Measurements from ENCODE around the gene MCF2L2.

The MCF2L2 gene

DNA sequence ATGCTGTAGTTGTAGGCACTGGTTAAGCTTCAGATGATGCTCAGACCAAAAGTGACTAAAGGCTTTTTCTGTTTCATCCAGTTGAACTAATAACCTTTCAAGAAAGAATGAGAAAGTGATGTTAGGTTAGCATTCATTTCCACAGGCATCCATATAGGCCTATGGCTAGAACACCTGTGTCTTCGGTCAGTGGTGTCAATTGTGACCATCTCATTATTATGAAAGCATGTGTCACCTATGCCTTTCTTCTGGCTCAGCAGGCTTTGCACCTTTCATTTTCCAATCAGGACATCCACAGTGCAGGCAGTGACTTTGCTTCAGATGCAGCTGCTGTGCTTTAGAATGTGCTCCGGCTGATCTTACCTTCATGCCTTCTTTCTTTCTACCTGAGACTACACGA is 117.5 kb downstream of the MCF2L2 start:
- TF ChIP-seq, protein P1, sequence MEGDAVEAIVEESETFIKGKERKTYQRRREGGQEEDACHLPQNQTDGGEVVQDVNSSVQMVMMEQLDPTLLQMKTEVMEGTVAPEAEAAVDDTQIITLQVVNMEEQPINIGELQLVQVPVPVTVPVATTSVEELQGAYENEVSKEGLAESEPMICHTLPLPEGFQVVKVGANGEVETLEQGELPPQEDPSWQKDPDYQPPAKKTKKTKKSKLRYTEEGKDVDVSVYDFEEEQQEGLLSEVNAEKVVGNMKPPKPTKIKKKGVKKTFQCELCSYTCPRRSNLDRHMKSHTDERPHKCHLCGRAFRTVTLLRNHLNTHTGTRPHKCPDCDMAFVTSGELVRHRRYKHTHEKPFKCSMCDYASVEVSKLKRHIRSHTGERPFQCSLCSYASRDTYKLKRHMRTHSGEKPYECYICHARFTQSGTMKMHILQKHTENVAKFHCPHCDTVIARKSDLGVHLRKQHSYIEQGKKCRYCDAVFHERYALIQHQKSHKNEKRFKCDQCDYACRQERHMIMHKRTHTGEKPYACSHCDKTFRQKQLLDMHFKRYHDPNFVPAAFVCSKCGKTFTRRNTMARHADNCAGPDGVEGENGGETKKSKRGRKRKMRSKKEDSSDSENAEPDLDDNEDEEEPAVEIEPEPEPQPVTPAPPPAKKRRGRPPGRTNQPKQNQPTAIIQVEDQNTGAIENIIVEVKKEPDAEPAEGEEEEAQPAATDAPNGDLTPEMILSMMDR (IDR thresholded peaks at IDR 0.05; ENCODE audit: low read depth, low read length, missing control alignments), result no peak
- DNase-seq (ENCODE audit: low read depth), result no peak
- no peak overlapping the region for H3K4me3 ChIP-seq (ENCODE audit: low read depth, low read length)

DNA sequence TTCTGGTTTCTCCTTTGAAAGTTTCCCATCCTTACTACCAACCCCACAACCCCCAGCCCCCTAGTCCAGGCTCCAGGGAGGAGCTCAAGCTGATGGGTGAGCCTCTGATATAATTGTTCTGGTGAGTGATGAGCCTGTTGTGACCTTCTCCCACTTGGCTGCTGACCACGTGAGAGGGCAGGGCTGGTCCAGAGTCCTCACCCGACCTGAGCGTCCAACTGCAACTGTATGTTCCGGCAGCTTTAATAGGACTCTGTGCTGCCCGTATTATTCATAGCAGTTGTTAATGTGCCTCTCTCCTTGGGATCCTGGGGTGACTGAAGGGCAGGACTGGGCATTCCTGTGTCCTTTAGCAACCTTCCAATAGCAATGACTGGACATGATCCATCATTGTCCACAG is 119.1 kb downstream of the MCF2L2 start:
- no peak for DNase-seq (ENCODE audit: low read depth)
- TF ChIP-seq, protein P1 (IDR thresholded peaks at IDR 0.05; ENCODE audit: low read depth, low read length, missing control alignments), result no peak

DNA sequence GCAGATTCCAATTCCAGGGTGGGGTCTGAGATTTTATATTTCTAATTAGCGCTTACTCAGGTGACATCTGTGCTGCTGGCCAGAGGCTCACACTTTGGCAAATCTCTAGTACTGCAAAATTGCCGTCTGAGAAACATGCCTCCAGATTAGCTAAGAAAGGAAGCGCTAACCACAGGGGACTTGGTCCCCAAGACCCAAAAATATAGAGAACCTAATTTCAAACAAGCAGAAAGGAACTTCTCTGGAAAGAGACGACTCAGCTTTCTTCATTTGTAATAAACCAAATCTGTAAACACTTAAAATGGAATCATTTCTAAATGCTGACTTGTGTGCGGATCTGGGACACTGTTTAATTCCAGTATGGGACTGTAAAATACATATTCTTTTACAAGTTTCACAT is 119.7 kb downstream of the MCF2L2 start:
- TF ChIP-seq, protein P1 (IDR thresholded peaks at IDR 0.05; ENCODE audit: low read depth, low read length, missing control alignments), result no peak
- H3K4me3 ChIP-seq (ENCODE audit: low read depth, low read length), result no peak overlapping the region
- DNase-seq (ENCODE audit: low read depth), result no peak

More for the DNA sequence above, 119.1 kb downstream of the MCF2L2 start:
- no peak overlapping the region for H3K4me3 ChIP-seq (ENCODE audit: low read depth, low read length)

DNA sequence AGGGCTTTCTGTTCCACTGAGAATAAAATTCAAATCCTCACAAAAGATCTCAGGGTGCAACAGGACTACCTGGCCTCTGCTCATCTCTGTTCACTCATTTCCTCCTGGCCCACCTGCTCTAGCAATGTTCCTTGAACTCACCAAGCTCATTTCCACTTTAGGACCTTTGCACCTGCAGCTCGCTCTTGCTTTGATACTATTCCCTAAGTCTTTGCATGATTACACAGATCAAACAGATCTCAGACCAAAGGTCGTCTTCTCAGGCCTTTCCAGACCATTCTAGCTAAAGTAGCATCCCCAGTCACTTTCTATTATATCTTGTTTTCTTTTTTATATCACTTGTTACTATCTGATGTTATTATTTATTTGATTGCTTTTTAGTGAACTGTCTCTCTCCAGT is 120.7 kb downstream of the MCF2L2 start:
- TF ChIP-seq, protein P1 (IDR thresholded peaks at IDR 0.05; ENCODE audit: low read depth, low read length, missing control alignments), result no peak
- H3K4me3 ChIP-seq (ENCODE audit: low read depth, low read length), result no peak overlapping the region
- no peak for DNase-seq (ENCODE audit: low read depth)

DNA sequence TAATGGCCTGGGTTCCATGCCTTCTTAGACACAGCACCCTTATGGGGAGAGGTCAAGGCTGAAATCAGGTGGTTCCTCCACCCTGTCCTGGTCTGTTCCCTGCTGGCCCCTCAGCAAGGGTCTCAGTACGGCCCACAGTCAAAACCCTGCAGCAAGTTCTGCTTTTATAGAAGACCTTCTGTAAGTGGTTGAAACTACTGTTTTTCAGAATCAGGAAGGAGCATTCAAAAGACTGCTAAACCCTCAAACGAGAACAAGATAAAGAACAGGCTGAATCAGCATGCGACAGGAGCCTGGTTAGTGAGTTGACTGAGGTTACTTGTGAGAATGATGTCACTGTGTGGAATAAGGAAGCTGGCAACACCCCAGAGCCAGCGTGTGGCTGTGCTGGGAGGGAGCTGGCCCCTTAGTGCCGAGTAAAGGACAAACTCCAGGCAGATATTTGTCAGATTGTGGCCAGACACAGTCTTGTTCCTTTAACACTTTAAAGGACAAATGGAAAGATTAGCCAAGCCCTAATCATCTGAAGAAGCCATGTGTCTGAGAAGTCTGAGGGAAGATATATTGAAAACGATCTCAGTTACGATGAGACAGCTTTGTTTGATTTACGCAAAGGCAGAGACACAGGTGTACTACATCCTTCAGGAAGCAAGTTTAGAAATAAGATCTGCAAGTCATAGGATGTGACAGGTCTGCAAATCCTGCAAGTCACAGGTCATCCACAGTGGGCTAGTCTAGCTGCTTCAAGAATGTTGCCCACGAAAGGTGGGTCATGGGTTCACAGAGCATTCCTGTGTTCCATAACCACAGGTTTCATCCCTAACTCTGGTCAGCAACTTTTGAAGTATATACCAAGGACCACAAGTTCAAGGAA is 121.4 kb downstream of the MCF2L2 start:
- no peak for DNase-seq (ENCODE audit: low read depth)
- TF ChIP-seq, protein P1 (IDR thresholded peaks at IDR 0.05; ENCODE audit: low read depth, low read length, missing control alignments), result no peak

DNA sequence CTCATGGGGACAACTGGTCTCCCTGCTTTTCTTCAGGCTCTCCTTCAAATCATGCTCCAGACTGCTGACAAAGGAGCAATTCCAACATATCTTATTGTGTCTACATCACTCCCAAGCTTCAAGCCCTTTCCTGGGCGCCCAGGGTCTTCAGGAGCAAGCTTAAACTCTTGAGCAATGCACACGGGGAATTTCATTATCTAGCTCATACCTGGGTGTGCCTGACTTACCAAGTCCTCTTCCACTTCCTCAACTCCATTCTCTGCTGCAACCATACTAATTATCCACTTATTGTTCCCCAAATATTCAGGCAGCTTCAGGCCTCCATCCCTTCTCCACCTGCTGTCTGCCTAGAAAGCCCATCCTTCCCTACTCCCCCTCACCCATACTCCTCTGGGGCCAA is 124.7 kb downstream of the MCF2L2 start:
- H3K4me3 ChIP-seq (ENCODE audit: low read depth, low read length), result no peak overlapping the region
- no peak for DNase-seq (ENCODE audit: low read depth)
- TF ChIP-seq, protein P1 (IDR thresholded peaks at IDR 0.05; ENCODE audit: low read depth, low read length, missing control alignments), result no peak

More for the DNA sequence above, 121.4 kb downstream of the MCF2L2 start:
- no peak overlapping the region for H3K4me3 ChIP-seq (ENCODE audit: low read depth, low read length)
